GM12878 (cell line): ENCODE results near the gene TFF2. TPM values are rescaled to one million over a fixed set of nuclear protein-coding genes. Genes with fewer than 3 reads are reported as not detected.

Experiments used
- ATAC-seq: fragments of 200-7000 bp; cut with Tn5 transposase; 3 replicates; pipeline ENCODE4 v1.9.1; 2020; ENCODE audit warnings: mild to moderate bottlenecking, moderate library complexity
- BruUV-seq: library from RNA; stranded (reverse); fragments of 400-500 nt; replicated peaks from 2 replicates; lab custom pipeline; 2021; lab: Mats Ljungman, UMichigan
- CTCF ChIA-PET: fragments of 300-600 bp; sonication (Branson Sonifier 250); formaldehyde crosslinking; extraction: SDS; loops from one replicate; lab custom pipeline; 2021; ENCODE audit warnings: inconsistent platforms; lab: Yijun Ruan, JAX
- POLR2A ChIA-PET: fragments of 350-600 bp; formaldehyde crosslinking; extraction: SDS; loops from one replicate; lab custom pipeline; 2021; ENCODE audit warnings: inconsistent platforms; lab: Charles Lee
- RAD21 ChIA-PET: fragments of 300-600 bp; sonication (Branson Sonifier 250); formaldehyde crosslinking; loops from one replicate; lab custom pipeline; 2023; ENCODE audit warnings: antibody characterized with exemption; ENCODE audit not compliant: unreplicated experiment; lab: Charles Lee
- SMC1A ChIA-PET: fragments of 300-600 bp; sonication (Branson Sonifier 250); formaldehyde crosslinking; loops from one replicate; lab custom pipeline; 2023; ENCODE audit not compliant: unreplicated experiment, uncharacterized antibody; lab: Charles Lee
- DNase-seq: peaks from one replicate; pipeline ENCODE4 v3.0.0-alpha.2; 2011; ENCODE audit warnings: low read depth, low spot score
- FAIRE-seq: peaks from 3 replicates; lab custom pipeline; 2011; peaks lifted over from hg19 to GRCh38; lab: Jason Lieb, UNC
- H2AFZ ChIP-seq: 2 replicates; pipeline ENCODE4 v1.6.0; 2011; ENCODE audit warnings: low read depth, low read length, control low read depth; ENCODE audit not compliant: control insufficient read depth
- H3K27ac ChIP-seq: 2 replicates; pipeline ENCODE4 v1.5.1; 2011; ENCODE audit warnings: control low read depth; ENCODE audit not compliant: control insufficient read depth, insufficient read depth
- H3K27me3 ChIP-seq, 2 experiments: replicated peaks in 1 of 2; 2 replicates each; pipeline versions ENCODE4 v1.6.0 to v1.6.1; 2011; ENCODE audit warnings: low read length in 1 of 2; ENCODE audit not compliant: control insufficient read depth in 2 of 2, insufficient read depth in 2 of 2
- H3K36me3 ChIP-seq, 2 experiments: 2 replicates each; pipeline ENCODE4 v1.5.1; 2011; ENCODE audit warnings: low read length in 1 of 2; ENCODE audit not compliant: control insufficient read depth in 2 of 2, insufficient read depth in 2 of 2
- H3K4me1 ChIP-seq: 2 replicates; pipeline ENCODE4 v1.6.1; 2011; ENCODE audit warnings: mild to moderate bottlenecking, low read length, moderate library complexity, mixed read lengths; ENCODE audit not compliant: control insufficient read depth, insufficient read depth
- H3K4me2 ChIP-seq: 2 replicates; pipeline ENCODE4 v1.6.0; 2011; ENCODE audit warnings: control low read depth; ENCODE audit not compliant: control insufficient read depth, insufficient read depth
- H3K4me3 ChIP-seq: fragments of 200-600 bp; sonication (generic); 2 replicates; pipeline ENCODE4 v1.5.1; 2016
- H3K79me2 ChIP-seq: 2 replicates; pipeline ENCODE4 v1.6.0; 2011; ENCODE audit warnings: low read length; ENCODE audit not compliant: control insufficient read depth, insufficient read depth
- H3K9ac ChIP-seq: 2 replicates; pipeline ENCODE4 v1.8.0; 2011; ENCODE audit warnings: low read length, control low read depth, mixed read lengths; ENCODE audit not compliant: control insufficient read depth, insufficient read depth
- H3K9me3 ChIP-seq: replicated peaks from 3 replicates; pipeline ENCODE4 v1.5.1; 2011; ENCODE audit warnings: mild to moderate bottlenecking, low read length; ENCODE audit not compliant: control insufficient read depth, insufficient read depth
- H4K20me1 ChIP-seq: 2 replicates; pipeline ENCODE4 v1.6.0; 2011; ENCODE audit not compliant: control insufficient read depth, insufficient read depth
- ATF3 ChIP-seq: IDR thresholded peaks from 2 replicates; pipeline ENCODE4 v1.6.1; 2011; ENCODE audit warnings: low read depth, mild to moderate bottlenecking, low read length, moderate library complexity, borderline replicate concordance; ENCODE audit errors: extremely low read depth
- CTCF ChIP-seq, 3 experiments: IDR thresholded peaks in 2 of 3; conservative IDR thresholded peaks in 1 of 3; 2 replicates each; pipeline ENCODE4 v1.5.1; 2011; ENCODE audit warnings: low read depth in 3 of 3, low read length in 3 of 3, mild to moderate bottlenecking in 3 of 3, control low read depth in 2 of 3, moderate library complexity in 2 of 3, inconsistent platforms in 1 of 3, mixed read lengths in 1 of 3; ENCODE audit not compliant: control insufficient read depth in 2 of 3, insufficient read depth in 1 of 3; ENCODE audit errors: extremely low read depth in 1 of 3
- EGR1 ChIP-seq, 2 experiments: IDR thresholded peaks; 1 replicate in 1 of 2; 2 replicates in 1 of 2; pipeline ENCODE4 v1.6.1; 2011 to 2012; ENCODE audit warnings: low read depth in 2 of 2, low read length in 2 of 2, borderline replicate concordance in 1 of 2, mild to moderate bottlenecking in 1 of 2, moderate library complexity in 1 of 2
- FOXM1 ChIP-seq: IDR thresholded peaks from 2 replicates; pipeline ENCODE4 v1.6.1; 2012; ENCODE audit warnings: low read depth, mild to moderate bottlenecking, inconsistent platforms, low read length, moderate library complexity
- HSF1 ChIP-seq: fragments of 150-350 bp; IDR thresholded peaks from 2 replicates; pipeline ENCODE4 v1.6.1; 2014; ENCODE audit warnings: mild to moderate bottlenecking, low read depth, low read length
- KDM1A ChIP-seq: fragments of 200-600 bp; sonication (generic); IDR thresholded peaks from 2 replicates; pipeline ENCODE4 v1.6.1; 2016; ENCODE audit warnings: borderline replicate concordance
- MEF2A ChIP-seq: IDR thresholded peaks from 2 replicates; pipeline ENCODE4 v1.6.1; 2011; ENCODE audit warnings: low read depth, mild to moderate bottlenecking, low read length, moderate library complexity; ENCODE audit not compliant: insufficient read depth
- MTA3 ChIP-seq: IDR thresholded peaks from 2 replicates; pipeline ENCODE4 v1.6.1; 2012; ENCODE audit warnings: low read length, inconsistent platforms, borderline replicate concordance
- NFYA ChIP-seq: IDR thresholded peaks from 2 replicates; pipeline ENCODE4 v1.6.1; 2011; ENCODE audit warnings: low read depth, mild to moderate bottlenecking, low read length, improper control_type of control experiment, borderline replicate concordance
- NR2F1 ChIP-seq: fragments of 450-650 bp; conservative IDR thresholded peaks from 2 replicates; pipeline ENCODE4 v1.6.1; 2017; ENCODE audit warnings: mild to moderate bottlenecking
- PAX5 ChIP-seq: IDR thresholded peaks from 2 replicates; pipeline ENCODE4 v1.6.1; 2011; ENCODE audit warnings: low read depth, low read length, borderline replicate concordance
- POLR2A ChIP-seq: IDR thresholded peaks from 2 replicates; pipeline ENCODE4 v1.6.1; 2011; ENCODE audit warnings: low read depth, mild to moderate bottlenecking, low read length
- POLR2AphosphoS2 ChIP-seq: IDR thresholded peaks from 2 replicates; pipeline ENCODE4 v1.6.1; 2011; ENCODE audit warnings: low read depth, mild to moderate bottlenecking, low read length, improper control_type of control experiment, moderate library complexity
- POLR2AphosphoS5 ChIP-seq: IDR thresholded peaks from 2 replicates; pipeline ENCODE4 v1.6.1; 2011; ENCODE audit warnings: mild to moderate bottlenecking, low read length, inconsistent platforms
- RAD21 ChIP-seq: IDR thresholded peaks from 2 replicates; pipeline ENCODE4 v1.6.1; 2011; ENCODE audit warnings: mild to moderate bottlenecking, low read depth, low read length, moderate library complexity; ENCODE audit not compliant: insufficient read depth
- SRF ChIP-seq, 2 experiments: IDR thresholded peaks; 2 replicates each; pipeline ENCODE4 v1.6.1; 2011; ENCODE audit warnings: low read depth in 2 of 2, low read length in 2 of 2, mild to moderate bottlenecking in 1 of 2, moderate library complexity in 1 of 2
- STAT3 ChIP-seq: IDR thresholded peaks from 2 replicates; pipeline ENCODE4 v1.6.1; 2011; ENCODE audit warnings: low read depth, low read length, improper control_type of control experiment
- USF2 ChIP-seq: IDR thresholded peaks from 2 replicates; pipeline ENCODE4 v1.6.1; 2011; ENCODE audit warnings: low read depth, low read length, improper control_type of control experiment, borderline replicate concordance
- WGBS: methylation state at CpG from one replicate; pipeline ENCODE4 v1.1.6; 2016; ENCODE audit warnings: low lambda C conversion rate; ENCODE audit not compliant: insufficient replicate concordance, insufficient coverage; ENCODE audit errors: missing lambda C conversion rate; 5-methylcytosine and 5-hydroxymethylcytosine counted together
- in situ Hi-C: fragments of 300-500 bp; cut with MboI; formaldehyde crosslinking; loops from 9 replicates; pipeline ENCODE4 v1.14.3; 2018; ENCODE audit warnings: mixed read lengths
- intact Hi-C: fragments of 100-400 bp; cut with micrococcal nuclease; formaldehyde crosslinking; loops from one replicate; pipeline ENCODE4 v1.14.2; 2022; ENCODE audit not compliant: unreplicated experiment
- polyA plus RNA-seq, 11 experiments: library from polyadenylated mRNA; depleted of rRNA in 4 of 11; unstranded in 6 of 11; stranded (reverse) in 5 of 11; fragments of >200 nt; fragmentation: Nextera tagmentation in 4 of 11; fragmentation: Illumina TruSeq in 1 of 11; extraction: Ambion mirVana in 4 of 11; extraction: Trizol in 1 of 11; gene quantifications; 1 replicate in 1 of 11; 2 replicates in 10 of 11; pipeline versions ENCODE4 v1.2.1 to v1.2.3, GENCODE V29; 2011 to 2016; ENCODE audit warnings: inconsistent platforms in 2 of 11, missing spikeins in 2 of 11, low read depth in 1 of 11
- total RNA-seq, 4 experiments: library from RNA; depleted of rRNA in 3 of 4; stranded (reverse); fragments of >200 nt in 3 of 4; fragmentation: Illumina TruSeq in 1 of 4; extraction: Trizol in 1 of 4; gene quantifications; 2 replicates each; pipeline versions ENCODE4 v1.2.1 to v1.2.3, GENCODE V29; 2013 to 2021

The TFF2 gene
- total and polyA plus RNA-seq, 10 of the 15 experiments (the other 5 are each of a cell fraction or from before 2014, with no cell fraction given) = 0.56 TPM; not detected in 9

GRCh38 chr21:42298657-42299056, 52.1 kb downstream of the TFF2 start:
- ChIA-PET POLR2A (interaction anchor here (0.6 kb wide), 1 partner anchor 23 kb away, joined by 3 read pairs; no protein-coding TSS in a partner anchor), CTCF (interaction anchor here (0.7 kb wide), 1 partner anchor 153 kb away, joined by 3 read pairs; no protein-coding TSS in a partner anchor), RAD21 (interaction anchor here (1.7 kb wide), 1 partner anchor 13 kb away, joined by 5 read pairs; no protein-coding TSS in a partner anchor), SMC1A (interaction anchor here (1.0 kb wide), 1 partner anchor 46 kb away, joined by 3 read pairs; no protein-coding TSS in a partner anchor)
- Histone ChIP-seq H3K27me3 (no peaks in the 10 kb centered on the region; a peak in 1 of 4 replicates), H2AFZ (no peak overlapping the region), H3K9me3 (no peaks in the 10 kb centered on the region), H3K36me3 (no peaks in the 10 kb centered on the region), H3K9ac (no peak overlapping the region), H3K4me1 (no peaks in the 10 kb centered on the region), H4K20me1 (no peaks in the 10 kb centered on the region), H3K4me3 (no peak overlapping the region), H3K27ac (no peak overlapping the region), H3K79me2 (no peaks in the 10 kb centered on the region), H3K4me2 (no peak overlapping the region)
- no peak for DNase-seq
- in situ Hi-C loops (no loop called here), intact Hi-C loops (no loop called here)
- TF ChIP-seq EGR1 (IDR thresholded peaks at IDR 0.05; ENCODE audit: borderline replicate concordance in 1 of 2, low read depth in 2 of 2, low read length in 2 of 2) (no peak), MEF2A (no peak), ATF3 (no peak), CTCF (IDR thresholded peaks at IDR 0.05 in 2 of 3, conservative IDR thresholded peaks at IDR 0.05 in 1 of 3; ENCODE audit: control insufficient read depth in 2 of 3, extremely low read depth in 1 of 3, insufficient read depth in 1 of 3, low read depth in 3 of 3, low read length in 3 of 3) (no peak), RAD21 (no peak), USF2 (no peak), POLR2A (no peak), KDM1A (no peak), STAT3 (no peak), FOXM1 (no peak), SRF (IDR thresholded peaks at IDR 0.05; ENCODE audit: low read depth in 2 of 2, low read length in 2 of 2) (no peak), NFYA (no peak), MTA3 (no peak), NR2F1 (no peak), POLR2AphosphoS2 (no peak), PAX5 (no peak), POLR2AphosphoS5 (no peak), HSF1 (no peak)
- BruUV-seq = no TSS peak
- FAIRE-seq = no peak
- WGBS = 78% methylated on average over 5 of the region's 5 CpGs
- no peak for ATAC-seq
